HG02642 (cell line): Measurements from ENCODE around the gene DEPDC5.
"Not testable (repeated sequence)": the region's sequence is repeated elsewhere in the genome, so short reads cannot be mapped to it uniquely, and the experiment has no call there.

Experiments
- ATAC-seq: cut with Tn5 transposase; IDR thresholded peaks from one replicate; pipeline ENCODE4 v1.9.1; 2021; ENCODE audit warnings: mild to moderate bottlenecking; ENCODE audit not compliant: unreplicated experiment, poor library complexity

Gene DEPDC5

DNA sequence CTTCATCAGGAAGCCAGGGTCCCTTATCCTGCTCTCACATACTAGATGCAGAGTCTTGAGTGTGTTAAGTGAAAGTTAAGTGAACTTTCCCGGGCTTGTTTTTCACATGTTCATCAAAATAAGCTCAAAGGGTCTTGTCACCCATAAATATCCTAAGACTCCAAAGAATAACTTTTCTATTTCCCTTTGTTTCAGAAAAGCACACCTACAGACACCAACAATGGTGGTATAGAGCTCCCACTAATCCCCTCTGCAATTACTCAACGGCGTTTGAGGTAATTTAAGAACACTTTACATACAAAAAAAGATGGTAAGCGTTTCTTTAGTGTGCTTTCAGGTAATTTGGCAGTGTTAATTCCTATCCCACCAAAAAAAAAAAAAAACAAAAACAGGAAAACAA lies 6.4 kb upstream of the DEPDC5 start:
- no peak for ATAC-seq

- ATAC-seq = no peak
Measured at GRCh38 chr22:31748490-31748889, 5.3 kb upstream of the DEPDC5 start.

- peak; percentile 67 for ATAC-seq
Measured at GRCh38 chr22:31749636-31750364, 4.0 kb upstream of the DEPDC5 start, which contains the start of gene PRR14L. TSS of gene PRR14L (minus strand) at chr22:31750132. CDS start at chr22:31738860, 11,272 bp downstream.

- ATAC-seq = no peak
Measured at GRCh38 chr22:31750365-31751284, 3.2 kb upstream of the DEPDC5 start.

- ATAC-seq = no peak
Measured at GRCh38 chr22:31752096-31752847, 1.5 kb upstream of the DEPDC5 start.

- ATAC-seq = peak; percentile 6
Measured at GRCh38 chr22:31753005-31753633, 700 bp upstream of the DEPDC5 start.

GRCh38 chr22:31754813-31755212 lies 994 bp downstream of the DEPDC5 start:
- no peak for ATAC-seq

DNA sequence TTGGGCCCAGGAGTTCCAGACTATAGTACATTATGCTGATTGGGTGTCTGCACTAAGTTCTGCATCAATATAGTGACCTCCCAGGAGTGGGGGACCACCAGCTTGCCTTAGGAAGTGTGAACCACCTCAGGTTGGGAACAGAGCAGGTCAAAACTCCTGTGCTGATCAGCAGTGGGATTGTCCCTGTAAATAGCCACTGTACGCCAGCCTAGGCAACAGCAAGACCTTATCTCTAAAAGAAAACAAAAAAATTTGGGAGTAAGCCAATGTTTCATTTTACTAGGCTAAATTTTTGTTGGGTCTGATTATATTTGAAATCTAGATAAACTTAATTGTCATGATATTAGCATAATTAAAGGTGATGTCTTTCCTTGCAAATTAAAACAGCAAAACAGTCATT lies 3.4 kb downstream of the DEPDC5 start:
- no peak for ATAC-seq

DNA sequence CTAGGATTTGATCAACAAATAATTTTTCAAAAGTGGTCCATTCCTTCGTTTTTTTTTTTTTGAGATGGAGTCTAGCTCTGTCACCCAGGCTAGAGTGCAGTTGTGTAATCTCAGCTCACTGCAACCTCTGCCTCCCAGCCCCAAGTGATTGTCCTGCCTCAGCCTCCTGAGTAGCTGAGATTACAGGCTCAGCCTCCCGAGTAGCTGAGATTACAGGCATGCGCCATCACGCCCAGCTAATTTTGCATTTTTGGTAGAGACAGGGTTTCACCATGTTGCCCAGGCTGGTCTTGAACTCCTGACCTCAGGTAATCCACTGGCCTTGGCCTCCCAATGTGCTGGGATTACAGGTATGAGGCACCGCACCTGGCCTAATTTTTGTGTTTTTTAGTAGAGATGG lies 5.0 kb downstream of the DEPDC5 start:
- ATAC-seq = not testable (repeated sequence)

DNA sequence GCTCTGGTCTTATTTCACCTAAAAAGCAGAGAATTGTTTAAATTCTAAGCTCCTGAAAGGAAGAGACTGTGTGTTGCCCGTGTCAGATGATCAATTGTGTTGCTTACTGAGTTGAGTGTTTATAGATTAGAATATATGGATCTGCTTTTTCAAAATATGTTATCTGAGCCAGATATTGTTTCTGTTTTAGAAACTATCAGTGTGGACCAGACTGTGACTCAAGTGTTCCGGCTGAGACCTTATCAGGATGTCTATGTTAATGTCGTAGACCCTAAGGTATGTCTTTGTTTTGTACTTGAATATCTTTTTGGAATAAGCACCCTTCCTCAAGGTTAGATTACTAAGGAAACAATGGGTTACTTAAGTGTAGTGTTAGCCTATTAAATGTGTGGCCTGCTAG lies 11.0 kb downstream of the DEPDC5 start:
- ATAC-seq = no peak

DNA sequence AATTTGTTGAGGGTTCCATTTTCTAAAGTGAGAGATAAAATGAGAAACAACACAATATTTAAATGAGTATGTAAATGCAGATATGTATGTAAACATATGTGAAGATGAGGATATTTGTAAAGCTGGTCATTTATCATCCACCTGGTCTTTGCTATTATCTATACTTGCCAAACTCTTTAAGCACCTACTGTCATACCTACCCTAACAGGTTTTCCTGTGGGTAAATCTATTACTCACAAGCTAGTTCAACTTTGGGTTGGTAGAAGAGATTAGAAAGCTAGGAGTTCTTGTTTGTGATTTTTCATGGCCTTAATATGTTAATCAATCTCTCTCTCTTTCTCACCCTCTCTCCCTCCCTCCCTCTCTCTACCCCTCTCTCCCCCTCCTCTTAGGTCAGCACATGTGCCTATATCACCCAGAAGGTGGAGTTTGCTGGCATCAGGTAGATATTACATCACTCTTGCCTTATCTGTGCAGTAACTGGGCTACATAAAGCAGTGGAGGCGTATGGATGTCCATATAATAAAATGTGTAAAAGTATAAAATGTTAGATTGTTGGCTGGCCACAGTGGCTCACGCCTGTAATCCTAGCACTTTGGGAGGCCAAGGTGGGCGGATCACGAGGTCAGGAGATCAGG lies 14.7 kb downstream of the DEPDC5 start:
- ATAC-seq = no peak

DNA sequence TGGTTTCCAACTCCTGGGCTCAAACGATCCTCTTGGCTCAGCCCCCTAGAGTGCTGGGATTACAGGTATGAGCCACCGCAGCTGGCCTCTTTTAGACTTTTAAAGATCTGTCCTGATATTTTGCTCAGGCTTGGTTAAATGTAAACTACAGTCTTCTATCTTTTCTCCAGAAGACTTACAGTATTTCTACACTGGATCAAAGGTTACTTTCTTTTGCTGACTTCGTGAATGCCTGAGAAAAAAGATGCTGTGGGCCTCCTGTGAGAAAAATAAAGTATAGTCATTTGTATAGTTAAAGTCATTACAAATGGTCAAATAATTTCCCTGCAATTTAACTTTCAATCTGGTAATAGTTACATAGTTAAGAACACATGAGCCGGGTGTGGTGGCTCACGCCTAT lies 19.6 kb downstream of the DEPDC5 start:
- ATAC-seq = no peak

DNA sequence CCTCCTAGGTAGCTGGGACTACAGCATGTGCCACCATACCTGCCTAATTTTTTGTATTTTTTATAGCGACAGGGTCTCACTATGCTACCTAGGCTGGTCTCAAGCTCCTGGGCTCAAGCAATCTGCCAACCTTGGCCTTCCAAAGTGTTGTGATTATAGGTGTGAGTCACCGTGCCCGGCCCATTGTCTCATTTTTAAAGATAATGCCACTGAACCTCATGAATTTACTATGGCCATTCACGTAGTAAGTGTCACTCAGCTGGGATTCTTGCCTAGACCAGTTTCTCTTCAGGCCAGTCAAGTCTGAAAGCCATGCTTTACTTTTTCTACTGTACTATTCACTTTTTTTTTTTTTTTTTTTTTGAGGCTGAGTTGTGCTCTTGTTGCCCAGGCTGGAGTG lies 22.4 kb downstream of the DEPDC5 start:
- no peak for ATAC-seq

DNA sequence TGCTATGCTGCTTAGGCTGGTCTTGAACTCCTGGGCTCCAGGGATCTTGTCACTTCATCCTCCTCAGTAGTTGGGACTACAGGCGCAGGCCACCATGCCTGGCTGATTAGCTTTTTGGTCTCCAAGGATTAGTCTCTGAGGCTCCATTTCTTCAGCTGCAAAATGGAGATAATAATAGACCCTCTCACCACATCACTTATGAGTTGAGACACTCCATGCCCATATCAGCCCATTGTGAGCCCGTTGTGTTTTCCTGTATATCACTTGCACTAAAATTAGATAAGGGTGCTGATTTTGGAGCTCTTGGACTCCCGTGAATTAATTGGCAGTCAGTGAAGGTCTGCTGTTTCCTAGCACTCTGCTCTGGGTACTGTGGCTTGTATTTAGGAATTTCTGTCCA lies 36.0 kb downstream of the DEPDC5 start:
- ATAC-seq = no peak

DNA sequence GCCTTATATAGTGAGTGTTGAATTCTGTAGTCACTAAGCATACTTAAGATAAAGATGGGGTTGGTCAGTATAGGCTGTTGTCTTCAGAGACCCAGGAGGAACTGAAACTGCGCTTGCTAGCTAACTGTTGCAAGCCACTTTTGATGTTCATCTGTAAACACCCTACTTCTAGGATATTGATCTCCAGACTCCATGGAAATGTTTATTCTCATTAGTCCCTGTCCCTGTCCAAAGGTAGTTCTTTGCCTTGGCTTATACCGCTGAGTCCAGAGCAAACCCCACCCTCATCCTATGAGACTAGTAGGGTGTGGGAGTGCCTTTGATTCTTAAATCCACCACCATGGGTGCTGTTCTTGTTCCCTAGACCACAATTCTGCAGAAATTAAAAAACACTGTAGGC lies 36.4 kb downstream of the DEPDC5 start:
- ATAC-seq = no peak

DNA sequence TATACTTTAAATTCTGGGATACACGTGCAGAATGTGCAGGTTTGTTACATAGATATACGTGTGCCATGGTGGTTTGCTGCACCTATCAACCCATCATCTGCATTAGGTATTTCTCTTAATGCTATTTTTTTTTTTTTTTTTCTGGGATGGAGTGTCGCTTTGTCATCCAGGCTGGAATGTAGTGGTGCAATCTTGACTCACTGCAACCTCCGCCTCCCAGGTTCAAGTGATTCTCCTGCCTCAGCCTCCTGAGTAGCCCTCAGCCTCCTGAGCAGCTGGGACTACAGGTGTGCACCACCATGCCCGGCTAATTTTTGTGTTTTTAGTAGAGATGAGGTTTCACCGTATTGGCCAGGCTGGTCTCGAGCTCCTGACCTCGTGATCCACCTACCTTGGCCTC lies 45.5 kb downstream of the DEPDC5 start:
- not testable (repeated sequence) for ATAC-seq

- ATAC-seq = no peak
Measured at GRCh38 chr22:31800065-31800464, 46.2 kb downstream of the DEPDC5 start.

DNA sequence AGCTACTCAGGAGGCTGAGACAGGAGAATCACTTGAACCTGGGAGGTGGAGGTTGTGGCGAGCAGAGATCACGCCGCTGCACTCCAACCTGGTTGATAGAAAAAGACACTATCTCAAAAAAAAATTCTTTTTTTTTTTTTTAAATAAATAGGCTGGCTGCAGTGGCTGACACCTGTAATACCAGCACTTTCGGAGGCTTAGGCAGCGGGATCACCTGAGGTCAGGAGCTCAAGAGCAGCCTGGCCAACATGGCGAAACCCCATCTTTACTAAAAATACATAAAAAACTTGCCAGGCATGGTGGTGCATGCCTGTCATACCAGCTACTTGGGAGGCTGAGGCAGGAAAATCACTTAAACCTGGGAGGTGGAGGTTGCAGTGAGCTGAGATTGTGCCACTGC lies 47.0 kb downstream of the DEPDC5 start:
- not testable (repeated sequence) for ATAC-seq

GRCh38 chr22:31802575-31802974 lies 48.8 kb downstream of the DEPDC5 start:
- no peak for ATAC-seq

- ATAC-seq = no peak
Measured at GRCh38 chr22:31806751-31807150, 52.9 kb downstream of the DEPDC5 start.
